ENCODE results near the gene SLC2A13. TPM values are rescaled to one million over a fixed set of nuclear protein-coding genes. Genes with fewer than 3 reads are reported as not detected.
"Not testable (repeated sequence)": the region's sequence is repeated elsewhere in the genome, so short reads cannot be mapped to it uniquely, and the experiment has no call there.

SLC2A13 gene
- polyA plus RNA-seq, 3 donors: 13.4 to 15.6 (median 14.5) TPM

- DNase-seq (ENCODE audit: low read depth in 3 of 3, low spot score in 2 of 3): no peak
Measured at GRCh38 chr12:39777465-39777864, 328.4 kb downstream of the SLC2A13 start.

- no peak for DNase-seq (ENCODE audit: low read depth in 3 of 3, low spot score in 2 of 3)
Measured at GRCh38 chr12:39773266-39773665, 332.6 kb downstream of the SLC2A13 start.

- no peak for DNase-seq (ENCODE audit: low read depth in 3 of 3, low spot score in 2 of 3)
Measured at GRCh38 chr12:39772821-39773259, 333.0 kb downstream of the SLC2A13 start.

GRCh38 chr12:39771456-39771855 is 334.4 kb downstream of the SLC2A13 start:
- no peak for DNase-seq (ENCODE audit: low read depth in 3 of 3, low spot score in 2 of 3)

- DNase-seq (ENCODE audit: low read depth in 3 of 3, low spot score in 2 of 3): peak in 2 of 3 donors; percentile 4 to 14
Measured at GRCh38 chr12:39764944-39765560, 340.8 kb downstream of the SLC2A13 start.

GRCh38 chr12:39763890-39764169 is 342.1 kb downstream of the SLC2A13 start:
- DNase-seq (ENCODE audit: low read depth in 3 of 3, low spot score in 2 of 3): no peak

- no peak for DNase-seq (ENCODE audit: low read depth in 3 of 3, low spot score in 2 of 3)
Measured at GRCh38 chr12:39763071-39763889, 342.6 kb downstream of the SLC2A13 start.

GRCh38 chr12:39755478-39755877 is 350.4 kb downstream of the SLC2A13 start:
- DNase-seq (ENCODE audit: low read depth in 3 of 3, low spot score in 2 of 3): no peak

GRCh38 chr12:39752482-39753137 is 353.3 kb downstream of the SLC2A13 start:
- DNase-seq (ENCODE audit: low read depth in 3 of 3, low spot score in 2 of 3): no peak

GRCh38 chr12:39746151-39746550 is 359.7 kb downstream of the SLC2A13 start:
- DNase-seq (ENCODE audit: low read depth in 3 of 3, low spot score in 2 of 3): not testable (repeated sequence)

- no peak for DNase-seq (ENCODE audit: low read depth in 3 of 3, low spot score in 2 of 3)
Measured at GRCh38 chr12:39743655-39744054, 362.2 kb downstream of the SLC2A13 start.

GRCh38 chr12:39736406-39736805 is 369.5 kb downstream of the SLC2A13 start:
- no peak for DNase-seq (ENCODE audit: low read depth in 3 of 3, low spot score in 2 of 3)

- DNase-seq (ENCODE audit: low read depth in 3 of 3, low spot score in 2 of 3): no peak
Measured at GRCh38 chr12:39723831-39724230, 382.1 kb downstream of the SLC2A13 start.

- no peak for DNase-seq (ENCODE audit: low read depth in 3 of 3, low spot score in 2 of 3)
Measured at GRCh38 chr12:39722504-39722903, 383.4 kb downstream of the SLC2A13 start.

GRCh38 chr12:39713552-39713951 is 392.3 kb downstream of the SLC2A13 start:
- no peak for DNase-seq (ENCODE audit: low read depth in 3 of 3, low spot score in 2 of 3)

- no peak for DNase-seq (ENCODE audit: low read depth in 3 of 3, low spot score in 2 of 3)
Measured at GRCh38 chr12:39712334-39712733, 393.5 kb downstream of the SLC2A13 start.

Other genes with a start within 250 kb of the SLC2A13 start
- 10 to 100 TPM; 36.9 to 43.4 (median 38.1) TPM for gene LRRK2, start 118.9 kb upstream of the SLC2A13 start, polyA plus RNA-seq (ENCODE audit: insufficient read length in 3 of 3)